Cardiac fibroblast (primary cell): Measurements from ENCODE around the gene BANF2.
"Not testable (repeated sequence)": the region's sequence is repeated elsewhere in the genome, so short reads cannot be mapped to it uniquely, and the experiment has no call there.

Source experiments
- DNase-seq, 2 donors: peaks; one replicate each; pipeline versions ENCODE4 v3.0.0 to v3.0.0-alpha.2; 2010; ENCODE audit warnings: low read depth in 2 of 2
- H3K4me3 ChIP-seq, 2 donors: replicated peaks in 1 of 2; 1 replicate in 1 of 2; 2 replicates in 1 of 2; pipeline ENCODE4 v1.5.1; 2011; ENCODE audit warnings: low read depth in 2 of 2, low read length in 2 of 2, mild to moderate bottlenecking in 2 of 2, moderate library complexity in 1 of 2
- TF ChIP-seq, protein P1 (sequence below): IDR thresholded peaks from one replicate; pipeline ENCODE4 v1.5.1; 2011; ENCODE audit warnings: low read depth, mild to moderate bottlenecking, low read length, inconsistent platforms

BANF2 gene

DNA sequence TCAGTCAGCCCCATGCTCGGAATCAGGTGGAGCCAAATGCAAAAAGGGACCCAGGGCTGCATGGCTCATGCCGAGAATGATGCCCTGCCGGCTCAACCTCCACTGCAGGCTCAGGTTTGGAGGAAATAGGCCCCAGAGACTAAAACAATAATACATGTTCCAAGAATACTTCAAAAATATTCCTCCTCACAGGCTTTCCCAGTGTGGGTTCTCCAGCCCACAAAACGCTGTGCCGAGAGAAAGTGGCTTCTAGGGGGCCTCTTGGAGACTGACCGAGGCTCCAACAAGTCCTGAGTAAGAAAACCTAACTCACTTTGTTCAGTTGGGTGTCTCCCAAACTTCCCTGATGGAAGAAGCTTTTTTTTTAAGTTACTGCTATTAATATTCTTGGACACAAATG lies 73.9 kb downstream of the BANF2 start:
- H3K4me3 ChIP-seq: no peak overlapping the region
- TF ChIP-seq, protein P1, sequence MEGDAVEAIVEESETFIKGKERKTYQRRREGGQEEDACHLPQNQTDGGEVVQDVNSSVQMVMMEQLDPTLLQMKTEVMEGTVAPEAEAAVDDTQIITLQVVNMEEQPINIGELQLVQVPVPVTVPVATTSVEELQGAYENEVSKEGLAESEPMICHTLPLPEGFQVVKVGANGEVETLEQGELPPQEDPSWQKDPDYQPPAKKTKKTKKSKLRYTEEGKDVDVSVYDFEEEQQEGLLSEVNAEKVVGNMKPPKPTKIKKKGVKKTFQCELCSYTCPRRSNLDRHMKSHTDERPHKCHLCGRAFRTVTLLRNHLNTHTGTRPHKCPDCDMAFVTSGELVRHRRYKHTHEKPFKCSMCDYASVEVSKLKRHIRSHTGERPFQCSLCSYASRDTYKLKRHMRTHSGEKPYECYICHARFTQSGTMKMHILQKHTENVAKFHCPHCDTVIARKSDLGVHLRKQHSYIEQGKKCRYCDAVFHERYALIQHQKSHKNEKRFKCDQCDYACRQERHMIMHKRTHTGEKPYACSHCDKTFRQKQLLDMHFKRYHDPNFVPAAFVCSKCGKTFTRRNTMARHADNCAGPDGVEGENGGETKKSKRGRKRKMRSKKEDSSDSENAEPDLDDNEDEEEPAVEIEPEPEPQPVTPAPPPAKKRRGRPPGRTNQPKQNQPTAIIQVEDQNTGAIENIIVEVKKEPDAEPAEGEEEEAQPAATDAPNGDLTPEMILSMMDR: no peak
- DNase-seq: no peak

DNA sequence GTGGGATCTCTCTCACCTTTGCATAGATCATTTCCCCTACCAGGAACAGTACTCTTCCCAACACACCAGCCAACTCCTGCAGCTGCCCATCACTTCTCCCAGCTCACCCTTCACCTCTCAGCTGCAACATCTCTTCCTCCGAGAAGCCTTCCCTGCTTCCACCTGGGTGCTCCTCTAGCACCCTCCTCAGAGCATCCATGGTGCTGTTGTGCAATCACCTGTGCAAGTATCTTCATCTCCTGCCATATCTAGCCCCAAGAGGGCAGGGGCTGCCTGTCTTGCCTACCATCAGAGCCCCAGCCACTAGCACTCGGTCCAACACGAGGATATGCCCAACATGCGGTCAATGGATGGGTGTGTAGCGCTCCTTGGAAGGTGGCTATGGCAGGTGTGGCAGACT lies 75.8 kb downstream of the BANF2 start:
- DNase-seq: no peak
- no peak overlapping the region for H3K4me3 ChIP-seq
- TF ChIP-seq, protein P1: no peak

DNA sequence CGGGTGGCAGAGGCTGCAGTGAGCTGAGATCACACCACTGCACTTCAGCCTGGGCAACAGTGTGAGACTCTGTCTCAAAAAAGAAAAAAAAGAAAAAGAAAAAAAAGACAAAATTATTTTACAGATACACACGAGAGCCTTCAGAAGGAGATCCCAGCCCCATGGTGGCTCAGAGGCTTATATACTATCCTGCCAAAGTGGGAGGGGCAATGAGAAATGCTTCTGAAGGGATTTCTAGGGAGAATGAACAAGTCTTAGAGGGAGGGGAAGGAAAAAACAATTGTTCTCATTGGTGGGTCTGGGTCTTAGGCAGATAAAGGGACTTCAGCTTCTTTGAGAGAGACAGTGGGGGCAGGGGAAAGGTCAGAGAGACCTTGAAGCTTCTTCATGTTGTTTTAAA lies 76.8 kb downstream of the BANF2 start:
- H3K4me3 ChIP-seq: no peak overlapping the region
- no peak for DNase-seq
- TF ChIP-seq, protein P1: no peak

DNA sequence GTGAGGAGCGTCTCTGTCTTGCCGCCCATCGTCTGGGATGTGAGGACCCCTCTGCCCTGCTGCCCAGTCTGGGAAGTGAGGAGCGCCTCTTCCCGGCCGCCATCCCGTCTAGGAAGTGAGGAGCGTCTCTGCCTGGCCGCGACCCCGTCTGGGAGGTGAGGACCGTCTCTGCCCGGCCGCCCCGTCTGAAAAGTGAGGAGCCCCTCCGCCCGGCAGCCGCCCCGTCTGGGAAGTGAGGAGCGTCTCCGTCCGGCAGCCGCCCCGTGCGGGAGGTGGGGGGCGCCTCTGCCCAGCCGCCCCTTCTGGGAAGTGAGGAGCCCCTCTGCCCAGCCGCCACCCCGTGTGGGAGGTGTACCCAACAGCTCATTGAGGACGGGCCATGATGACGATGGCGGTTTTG lies 79.2 kb downstream of the BANF2 start:
- not testable (repeated sequence) for H3K4me3 ChIP-seq, DNase-seq

DNA sequence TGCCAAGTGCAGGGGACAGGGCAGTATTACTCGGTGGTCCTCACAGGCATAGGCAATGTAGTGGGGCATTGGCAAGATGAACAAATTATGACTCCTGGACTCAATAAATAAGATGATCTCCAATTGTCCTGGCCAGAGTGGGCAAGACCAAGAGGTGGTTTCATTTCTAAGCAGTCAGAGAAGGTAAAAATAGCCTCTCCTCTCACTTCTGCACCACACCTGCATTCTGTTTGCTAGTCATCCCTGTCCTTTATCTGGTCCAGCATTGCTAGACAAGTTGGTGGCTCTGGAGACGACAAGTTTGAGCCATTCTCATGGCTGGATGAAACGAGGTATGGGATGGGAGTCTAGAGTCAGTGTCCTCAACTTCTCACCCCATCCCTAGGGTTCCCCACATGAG lies 83.0 kb downstream of the BANF2 start:
- no peak overlapping the region for H3K4me3 ChIP-seq
- TF ChIP-seq, protein P1: no peak
- no peak for DNase-seq

DNA sequence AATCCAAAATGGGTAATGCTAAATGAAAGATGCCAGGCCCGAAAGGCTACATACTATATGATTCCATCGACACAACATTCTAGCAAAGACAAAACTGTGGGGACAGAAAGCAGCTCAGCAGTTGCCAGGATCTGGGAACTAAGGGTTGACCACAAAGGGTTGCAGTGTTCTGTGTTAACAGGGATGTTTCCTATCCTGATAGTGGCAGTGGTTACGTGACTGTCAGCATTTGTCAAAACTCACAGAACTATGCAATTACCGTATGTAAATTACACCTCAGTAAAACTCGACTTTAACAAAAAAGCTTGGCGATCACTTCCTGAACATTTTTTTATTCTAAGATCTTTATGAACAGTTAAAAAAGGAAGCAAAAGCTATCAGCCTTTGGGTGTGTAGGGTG lies 83.9 kb downstream of the BANF2 start:
- H3K4me3 ChIP-seq: no peak overlapping the region
- TF ChIP-seq, protein P1: no peak
- DNase-seq: no peak

DNA sequence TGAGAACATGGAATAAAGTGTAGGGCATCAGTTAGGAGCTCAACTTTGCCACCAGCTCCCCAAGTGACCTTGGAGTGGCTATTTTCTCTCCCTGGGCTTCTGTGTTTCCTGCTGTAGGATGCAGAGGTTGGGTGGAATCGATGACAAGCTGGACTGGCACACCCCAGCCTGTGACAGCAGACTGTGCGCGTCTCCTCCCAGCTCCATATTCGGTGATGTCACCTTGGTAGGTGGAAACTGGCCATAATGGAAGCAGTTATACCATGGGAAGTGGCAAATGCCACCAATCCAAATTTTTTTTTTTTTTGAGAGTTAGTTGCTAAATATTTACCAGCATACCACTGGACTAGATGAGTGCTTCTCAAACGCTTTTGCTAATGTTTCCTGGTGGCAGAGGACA lies 85.2 kb downstream of the BANF2 start:
- DNase-seq: no peak

More for the DNA sequence above, 85.2 kb downstream of the BANF2 start:
- no peak overlapping the region for H3K4me3 ChIP-seq
- TF ChIP-seq, protein P1: no peak
